GM12865 (cell line): ENCODE results near the gene CENPU.

Experiments used
- DNase-seq: peaks from one replicate; pipeline ENCODE4 v3.0.0; 2010; ENCODE audit warnings: low read depth
- H3K4me3 ChIP-seq: 2 replicates; pipeline ENCODE4 v1.5.1; 2011; ENCODE audit warnings: mild to moderate bottlenecking, low read depth, low read length, control low read depth
- TF ChIP-seq, protein P1 (sequence below): IDR thresholded peaks from 2 replicates; pipeline ENCODE4 v1.5.1; 2011; ENCODE audit warnings: low read length, control low read depth, low read depth, inconsistent platforms; ENCODE audit not compliant: insufficient read depth; ENCODE audit errors: missing control alignments

CENPU gene

DNA sequence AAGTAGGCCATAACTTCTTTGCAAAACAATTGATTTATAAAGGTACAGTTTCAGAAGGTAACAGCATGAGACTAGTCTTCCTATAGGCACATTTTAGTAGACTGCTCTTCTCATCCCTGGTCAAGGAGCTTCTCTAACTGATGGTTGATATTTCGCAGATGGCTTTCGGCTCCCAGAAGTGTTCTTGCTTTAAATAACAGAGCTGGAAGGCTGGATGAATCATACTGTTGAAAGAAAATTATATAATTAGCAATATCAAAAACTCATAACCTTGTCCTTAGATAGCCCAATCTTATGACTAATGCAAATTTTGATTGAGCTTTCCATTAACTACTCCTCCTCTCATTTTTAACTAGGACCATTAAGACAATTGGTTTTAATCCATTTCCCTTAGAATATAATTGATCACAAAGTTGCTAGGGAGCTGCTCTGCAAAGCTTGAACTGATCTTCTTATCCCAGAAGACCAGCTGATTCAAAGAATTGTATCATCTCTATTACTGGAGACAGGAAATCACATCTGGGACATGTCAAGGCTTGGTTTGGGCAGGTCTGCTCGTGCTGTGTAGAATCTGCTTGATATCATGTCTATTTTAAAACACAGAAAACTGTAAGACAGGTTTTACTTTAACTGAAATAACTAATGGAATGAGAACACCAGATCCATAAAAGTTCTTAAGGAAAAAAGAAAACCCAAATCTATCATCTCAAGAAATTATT, 38.6 kb downstream of the CENPU start:
- no peak overlapping the region for H3K4me3 ChIP-seq
- no peak for DNase-seq
- TF ChIP-seq, protein P1, sequence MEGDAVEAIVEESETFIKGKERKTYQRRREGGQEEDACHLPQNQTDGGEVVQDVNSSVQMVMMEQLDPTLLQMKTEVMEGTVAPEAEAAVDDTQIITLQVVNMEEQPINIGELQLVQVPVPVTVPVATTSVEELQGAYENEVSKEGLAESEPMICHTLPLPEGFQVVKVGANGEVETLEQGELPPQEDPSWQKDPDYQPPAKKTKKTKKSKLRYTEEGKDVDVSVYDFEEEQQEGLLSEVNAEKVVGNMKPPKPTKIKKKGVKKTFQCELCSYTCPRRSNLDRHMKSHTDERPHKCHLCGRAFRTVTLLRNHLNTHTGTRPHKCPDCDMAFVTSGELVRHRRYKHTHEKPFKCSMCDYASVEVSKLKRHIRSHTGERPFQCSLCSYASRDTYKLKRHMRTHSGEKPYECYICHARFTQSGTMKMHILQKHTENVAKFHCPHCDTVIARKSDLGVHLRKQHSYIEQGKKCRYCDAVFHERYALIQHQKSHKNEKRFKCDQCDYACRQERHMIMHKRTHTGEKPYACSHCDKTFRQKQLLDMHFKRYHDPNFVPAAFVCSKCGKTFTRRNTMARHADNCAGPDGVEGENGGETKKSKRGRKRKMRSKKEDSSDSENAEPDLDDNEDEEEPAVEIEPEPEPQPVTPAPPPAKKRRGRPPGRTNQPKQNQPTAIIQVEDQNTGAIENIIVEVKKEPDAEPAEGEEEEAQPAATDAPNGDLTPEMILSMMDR: no peak

DNA sequence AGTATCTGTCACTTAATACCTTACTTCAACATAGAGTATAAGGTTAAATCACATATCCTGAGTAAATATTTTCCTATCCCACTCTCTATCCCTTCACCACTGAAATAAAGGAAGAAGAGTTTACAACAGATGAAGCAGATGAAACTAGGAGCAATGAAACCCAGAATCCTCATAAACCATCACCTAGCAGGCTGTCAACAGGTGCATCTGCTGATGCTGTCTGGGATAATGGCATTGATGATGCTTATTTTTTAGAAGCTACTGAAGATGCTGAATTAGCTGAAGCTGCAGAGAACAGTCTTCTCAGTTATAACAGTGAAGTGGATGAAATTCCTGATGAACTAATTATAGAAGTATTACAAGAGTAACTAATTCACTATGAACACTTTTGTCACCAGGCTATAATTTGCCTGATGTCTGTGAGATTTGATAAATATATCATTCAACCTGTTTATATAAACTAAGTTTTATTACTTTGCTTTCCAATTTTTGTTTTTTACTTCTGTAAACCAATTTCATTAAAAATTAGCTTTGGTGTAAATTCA, 39.4 kb downstream of the CENPU start:
- TF ChIP-seq, protein P1: no peak
- H3K4me3 ChIP-seq: no peak overlapping the region
- no peak for DNase-seq

DNA sequence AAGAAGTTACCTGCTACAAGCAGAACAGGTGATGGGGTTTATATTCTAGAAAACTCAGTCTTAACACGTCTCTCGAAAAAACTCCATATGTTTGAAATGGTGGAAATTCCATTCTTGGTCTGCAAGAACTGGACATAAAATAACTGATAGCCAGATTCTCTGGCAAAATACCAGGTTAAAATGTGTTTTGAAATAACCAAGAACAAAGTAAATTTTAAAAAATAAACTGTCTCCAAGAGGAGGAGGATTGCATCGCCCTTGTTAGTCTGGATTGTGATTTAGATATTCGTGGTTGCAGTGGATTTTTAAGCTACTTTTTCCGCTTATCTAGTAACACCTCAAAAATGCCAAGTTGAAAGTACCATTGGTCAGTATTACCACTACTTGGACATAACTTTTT, 40.8 kb downstream of the CENPU start:
- no peak overlapping the region for H3K4me3 ChIP-seq
- TF ChIP-seq, protein P1: no peak
- DNase-seq: no peak

DNA sequence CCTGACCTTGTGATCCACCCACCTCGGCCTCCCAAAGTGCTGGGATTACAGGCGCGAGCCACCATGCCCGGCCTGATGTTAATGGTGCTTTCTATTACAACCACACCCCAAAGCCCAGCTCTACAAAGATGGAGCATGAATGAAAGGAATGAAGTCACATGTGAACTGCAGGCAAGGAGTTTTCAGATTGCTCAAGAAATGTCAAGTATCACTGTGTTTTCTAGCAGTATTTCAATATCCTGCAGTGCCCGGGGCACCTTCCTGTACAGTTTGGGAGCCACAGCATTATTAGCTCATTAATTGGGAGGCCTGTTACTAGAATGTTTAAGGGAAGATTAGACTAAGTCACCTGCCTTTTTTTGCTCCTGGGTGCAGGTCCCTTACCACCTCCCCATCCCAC, 44.2 kb downstream of the CENPU start:
- H3K4me3 ChIP-seq: no peak overlapping the region
- DNase-seq: no peak
- TF ChIP-seq, protein P1: no peak

DNA sequence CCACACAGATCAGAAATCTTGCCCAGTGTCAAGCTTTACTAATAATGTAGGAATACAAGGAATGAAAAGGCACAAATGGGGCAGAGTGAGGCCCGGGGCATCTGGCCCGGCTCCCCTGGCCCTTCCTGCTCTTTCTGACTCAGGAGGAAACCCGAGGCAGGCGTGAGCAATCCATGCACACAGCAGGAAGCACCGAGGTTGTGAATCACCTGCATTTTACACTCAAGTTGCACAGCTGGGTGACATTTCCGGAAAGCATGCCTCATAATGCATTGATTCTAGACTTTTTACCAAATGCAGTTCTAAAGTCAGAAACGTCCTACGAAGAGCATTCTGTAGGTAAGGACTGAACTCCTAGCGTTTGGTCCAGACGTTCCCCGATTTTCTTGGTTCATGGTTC, 45.4 kb downstream of the CENPU start:
- H3K4me3 ChIP-seq: no peak overlapping the region
- no peak for DNase-seq
- TF ChIP-seq, protein P1: no peak

DNA sequence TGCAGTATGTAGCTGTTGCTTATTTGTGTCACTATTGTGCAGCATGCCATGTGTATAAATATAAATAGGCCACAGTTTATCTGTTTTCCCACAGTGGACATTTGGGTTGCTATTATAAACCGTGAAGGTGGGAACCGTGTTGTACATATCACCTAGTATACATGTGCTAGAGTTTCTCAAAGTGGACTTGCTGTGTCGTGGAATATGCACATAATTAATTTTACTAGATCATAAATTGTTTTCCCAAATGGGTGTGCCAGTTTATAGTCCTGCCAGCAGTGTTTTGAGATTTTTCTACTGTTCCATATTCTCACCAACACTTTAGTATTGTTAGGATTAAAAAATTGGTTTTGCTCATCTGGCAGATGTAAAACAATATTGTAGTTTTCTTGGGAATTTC, 45.9 kb downstream of the CENPU start:
- H3K4me3 ChIP-seq: no peak overlapping the region
- TF ChIP-seq, protein P1: no peak
- DNase-seq: no peak
